Measurements from ENCODE around the gene SLCO2A1. TPM values are rescaled to one million over a fixed set of nuclear protein-coding genes. Genes with fewer than 3 reads are reported as not detected.

Gene SLCO2A1
- total RNA-seq, 1 donor from 2014 or later: 18.0 TPM

- H3K4me1 ChIP-seq: peaks cover 28% of the 10 kb centered on the region
- TF ChIP-seq CTCF (IDR thresholded peaks at IDR 0.05; ENCODE audit: borderline replicate concordance): no peak
- no peaks in the 10 kb centered on the region for H3K36me3 ChIP-seq
- no peak overlapping the region for H3K4me3 ChIP-seq
- no peaks in the 10 kb centered on the region for H3K9me3 ChIP-seq (replicated peaks)
- intact Hi-C loops (cut with micrococcal nuclease): loop anchor here (5.0 kb wide), 1 partner anchor 47 kb away; no protein-coding TSS in a partner anchor
- no peak overlapping the region for H3K27ac ChIP-seq (replicated peaks)
- H3K27me3 ChIP-seq (ENCODE audit: low read depth): peaks cover 16% of the 10 kb centered on the region
- DNase-seq: no peak
Observed at GRCh38 chr3:133994166-133994890, 35.4 kb downstream of the SLCO2A1 start.

DNA sequence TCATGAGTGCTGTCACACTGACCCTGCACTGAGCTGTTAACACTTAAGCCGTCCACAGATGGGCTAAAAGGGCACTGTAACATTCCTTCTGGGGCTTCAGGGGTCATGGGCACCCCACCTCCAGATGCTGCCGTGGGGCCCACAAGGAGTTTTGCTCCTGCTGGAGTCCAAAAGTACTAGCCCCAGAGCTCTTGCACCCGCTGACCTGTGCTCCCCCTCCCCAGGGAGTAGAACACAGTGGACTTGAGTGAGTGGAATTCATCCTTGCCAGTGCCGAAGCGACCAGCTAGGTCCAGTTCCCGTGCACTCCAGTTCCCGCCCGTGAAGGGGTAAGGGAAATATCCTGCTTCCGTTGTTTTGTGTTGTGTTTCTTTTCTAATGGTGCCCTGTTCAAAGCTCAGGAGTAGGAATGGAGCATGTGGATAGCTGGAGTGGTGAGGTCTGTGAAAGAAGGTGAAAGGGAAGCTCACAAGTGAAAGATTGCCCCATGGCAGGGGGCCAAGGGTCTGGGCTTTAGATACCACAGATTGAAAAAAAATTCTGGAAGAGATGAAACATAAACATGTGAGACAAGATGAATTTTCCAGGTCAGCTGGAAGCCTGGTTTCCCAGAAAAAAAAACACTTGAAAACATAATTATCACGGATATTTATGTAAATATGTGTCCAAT lies 36.6 kb downstream of the SLCO2A1 start:
- Histone ChIP-seq H3K9me3 (replicated peaks) (no peaks in the 10 kb centered on the region), H3K4me1 (peaks cover 40% of the 10 kb centered on the region), H3K27me3 (ENCODE audit: low read depth) (peaks cover 16% of the 10 kb centered on the region), H3K27ac (replicated peaks) (peak overlapping the region; percentile 70), H3K4me3 (no peak overlapping the region), H3K36me3 (no peaks in the 10 kb centered on the region)
- TF ChIP-seq CTCF (IDR thresholded peaks at IDR 0.05; ENCODE audit: borderline replicate concordance): no peak
- intact Hi-C loops (cut with micrococcal nuclease): loop anchor here (5.0 kb wide), 1 partner anchor 46 kb away; no protein-coding TSS in a partner anchor
- DNase-seq: no peak

- intact Hi-C loops (cut with micrococcal nuclease): loop anchor here (5.0 kb wide), 1 partner anchor 45 kb away; no protein-coding TSS in a partner anchor
Observed at GRCh38 chr3:133992381-133992780, 37.3 kb downstream of the SLCO2A1 start.

GRCh38 chr3:133991637-133992036 lies 38.1 kb downstream of the SLCO2A1 start:
- no peak overlapping the region for H3K4me3 ChIP-seq
- peaks cover 16% of the 10 kb centered on the region for H3K27me3 ChIP-seq (ENCODE audit: low read depth)
- H3K27ac ChIP-seq (replicated peaks): peak overlapping the region; percentile 70
- H3K9me3 ChIP-seq (replicated peaks): no peaks in the 10 kb centered on the region
- H3K4me1 ChIP-seq: peaks cover 46% of the 10 kb centered on the region
- intact Hi-C loops (cut with micrococcal nuclease): loop anchor here (5.0 kb wide), 1 partner anchor 44 kb away; no protein-coding TSS in a partner anchor
- no peak for TF ChIP-seq CTCF (IDR thresholded peaks at IDR 0.05; ENCODE audit: borderline replicate concordance)
- no peaks in the 10 kb centered on the region for H3K36me3 ChIP-seq
- DNase-seq: no peak

More at GRCh38 chr3:133992381-133992780, 37.3 kb downstream of the SLCO2A1 start:
- no peaks in the 10 kb centered on the region for H3K9me3 ChIP-seq (replicated peaks)
- peaks cover 16% of the 10 kb centered on the region for H3K27me3 ChIP-seq (ENCODE audit: low read depth)
- no peak overlapping the region for H3K4me3 ChIP-seq
- peak; percentile 27 for DNase-seq
- H3K27ac ChIP-seq (replicated peaks): peak overlapping the region; percentile 70
- no peaks in the 10 kb centered on the region for H3K36me3 ChIP-seq
- TF ChIP-seq CTCF (IDR thresholded peaks at IDR 0.05; ENCODE audit: borderline replicate concordance): no peak
- peaks cover 46% of the 10 kb centered on the region for H3K4me1 ChIP-seq

DNA sequence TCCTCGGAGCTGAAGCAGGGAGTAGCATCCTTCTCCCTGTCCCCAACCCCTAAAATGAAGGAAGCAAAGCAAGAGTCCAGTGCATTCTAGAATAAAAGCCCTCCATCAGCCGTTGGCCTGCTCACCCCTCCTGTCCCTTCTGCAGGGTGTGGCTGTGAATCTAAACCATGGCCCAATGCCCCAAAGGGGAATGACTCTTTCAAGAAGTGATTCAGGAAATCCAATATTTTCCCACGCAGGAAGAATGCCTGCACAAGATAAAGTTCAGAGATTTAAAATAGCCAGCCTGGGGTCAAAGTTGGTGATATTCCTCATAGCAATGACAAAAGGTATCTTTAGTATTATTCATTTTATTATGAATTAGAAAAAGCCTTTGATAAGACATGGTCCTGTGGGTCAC lies 38.5 kb downstream of the SLCO2A1 start:
- intact Hi-C loops (cut with micrococcal nuclease): loop anchor here (5.0 kb wide), 1 partner anchor 44 kb away; no protein-coding TSS in a partner anchor
- H3K27me3 ChIP-seq (ENCODE audit: low read depth): peaks cover 16% of the 10 kb centered on the region
- DNase-seq: no peak
- H3K36me3 ChIP-seq: no peaks in the 10 kb centered on the region
- no peak overlapping the region for H3K4me3 ChIP-seq
- H3K27ac ChIP-seq (replicated peaks): peak overlapping the region; percentile 70
- no peaks in the 10 kb centered on the region for H3K9me3 ChIP-seq (replicated peaks)
- no peak for TF ChIP-seq CTCF (IDR thresholded peaks at IDR 0.05; ENCODE audit: borderline replicate concordance)
- peaks cover 46% of the 10 kb centered on the region for H3K4me1 ChIP-seq

Measured in left ventricle myocardium inferior (tissue), 1 donor.